Chondrocyte (in vitro differentiated cells): ENCODE results near the gene RO60. TPM values are rescaled to one million over a fixed set of nuclear protein-coding genes. Genes with fewer than 3 reads are reported as not detected.

Source experiments
- DNase-seq: peaks from one replicate; pipeline ENCODE4 v3.0.0; 2021; ENCODE audit warnings: mixed read lengths, low spot score
- H3K27ac Mint-ChIP-seq: one replicate; pipeline ENCODE4 v1.8.0; 2021; ENCODE audit warnings: mild to moderate bottlenecking, moderate library complexity, mixed read lengths; ENCODE audit not compliant: unreplicated experiment
- H3K27me3 Mint-ChIP-seq: 2 replicates; pipeline ENCODE4 v1.8.0; 2021; ENCODE audit warnings: low read depth, mixed read lengths
- H3K36me3 Mint-ChIP-seq: 2 replicates; pipeline ENCODE4 v1.8.0; 2021; ENCODE audit warnings: low read depth, mixed read lengths
- H3K4me1 Mint-ChIP-seq: 2 replicates; pipeline ENCODE4 v1.8.0; 2021; ENCODE audit warnings: low read depth, mild to moderate bottlenecking, mixed read lengths
- H3K4me3 Mint-ChIP-seq: one replicate; pipeline ENCODE4 v1.8.0; 2021; ENCODE audit warnings: mild to moderate bottlenecking, moderate library complexity, mixed read lengths; ENCODE audit not compliant: unreplicated experiment
- H3K9me3 Mint-ChIP-seq: 2 replicates; pipeline ENCODE4 v1.8.0; 2021; ENCODE audit warnings: low read depth, mixed read lengths
- long read RNA-seq: library from polyadenylated mRNA; stranded (forward); transcript quantifications from one replicate; pipeline ENCODE4 v2.0.0, GENCODE V29; 2021
- total RNA-seq: library from RNA; stranded (reverse); gene quantifications from 3 replicates; pipeline ENCODE4 v1.2.1, GENCODE V29; 2021
- TF ChIP-seq, protein P1 (sequence below): fragments of 200-600 bp; sonication (generic); IDR thresholded peaks from 2 replicates; pipeline ENCODE4 v1.5.0; 2021; ENCODE audit warnings: antibody characterized with exemption, mild to moderate bottlenecking, moderate library complexity

RO60 gene
- 89.7 to 98.7 TPM (median 91.4 TPM) in 3 replicates for total RNA-seq
- long read RNA-seq, full-length matches to known transcripts = 57 of 77 reads
- long read RNA-seq, partial matches to known transcripts = 1 of 77 reads
- long read RNA-seq, other reads (novel, unspliced or antisense) = 19 of 77 reads

DNA sequence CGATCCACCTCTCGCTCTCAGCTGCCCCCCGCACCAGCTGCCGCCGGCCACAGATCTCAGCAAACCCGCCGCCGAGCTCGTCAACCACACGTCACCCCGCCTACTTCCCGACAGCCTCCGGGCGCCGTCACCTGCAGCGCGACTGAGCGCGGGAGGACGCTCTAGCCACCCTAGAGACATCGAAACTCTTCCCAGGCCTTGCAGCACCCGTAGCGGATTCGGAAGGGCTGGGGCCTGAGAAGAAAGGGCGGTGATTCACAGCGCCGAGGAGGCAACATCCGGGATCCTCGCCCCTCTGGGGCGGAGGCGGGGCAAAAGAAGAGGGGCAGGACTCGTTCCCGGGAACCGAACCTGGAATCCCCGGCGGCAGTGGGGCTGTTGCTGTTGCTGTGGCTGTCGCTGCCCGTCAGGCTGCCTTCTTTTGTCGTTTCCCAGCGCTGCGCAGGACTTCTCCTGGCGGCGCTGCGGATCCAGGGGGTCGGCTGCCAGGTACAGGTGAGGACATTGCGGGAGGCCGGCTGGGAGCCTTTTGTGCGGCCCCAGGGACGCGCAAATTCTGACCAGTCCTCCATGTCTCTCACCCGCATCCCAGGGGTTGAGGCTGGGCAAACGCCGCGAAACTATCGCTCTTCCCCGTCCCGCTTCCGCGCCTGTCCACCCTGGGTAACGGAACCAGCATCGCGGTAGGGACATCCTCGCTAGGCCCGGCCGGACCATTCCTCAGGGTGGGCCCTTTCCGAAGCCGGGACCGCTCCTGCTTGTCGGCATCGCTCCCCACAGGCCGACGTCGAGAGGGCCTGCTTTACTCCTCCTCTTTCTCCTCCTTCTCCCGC lies at the start of gene RO60, which contains the start of gene UCHL5:
Gene RO60, plus strand, starts transcription at position 331 of the 833 bp plus-strand sequence. CDS start 9,443 bp downstream, outside the sequence.
Gene UCHL5, minus strand, starts transcription at position 79 of the 833 bp plus-strand sequence. CDS start 100 bp downstream, outside the sequence.
- peak; percentile 98 for DNase-seq
- Mint-ChIP-seq H3K27ac (peak within 1 kb of the TSS; percentile 99), H3K9me3 (no peaks in the 10 kb centered on the region), H3K4me1 (peaks cover 39% of the 10 kb centered on the region), H3K4me3 (peak within 1 kb of the TSS; percentile 93), H3K27me3 (no peaks in the 10 kb centered on the region), H3K36me3 (no peaks in the 10 kb centered on the region)
- TF ChIP-seq, protein P1, sequence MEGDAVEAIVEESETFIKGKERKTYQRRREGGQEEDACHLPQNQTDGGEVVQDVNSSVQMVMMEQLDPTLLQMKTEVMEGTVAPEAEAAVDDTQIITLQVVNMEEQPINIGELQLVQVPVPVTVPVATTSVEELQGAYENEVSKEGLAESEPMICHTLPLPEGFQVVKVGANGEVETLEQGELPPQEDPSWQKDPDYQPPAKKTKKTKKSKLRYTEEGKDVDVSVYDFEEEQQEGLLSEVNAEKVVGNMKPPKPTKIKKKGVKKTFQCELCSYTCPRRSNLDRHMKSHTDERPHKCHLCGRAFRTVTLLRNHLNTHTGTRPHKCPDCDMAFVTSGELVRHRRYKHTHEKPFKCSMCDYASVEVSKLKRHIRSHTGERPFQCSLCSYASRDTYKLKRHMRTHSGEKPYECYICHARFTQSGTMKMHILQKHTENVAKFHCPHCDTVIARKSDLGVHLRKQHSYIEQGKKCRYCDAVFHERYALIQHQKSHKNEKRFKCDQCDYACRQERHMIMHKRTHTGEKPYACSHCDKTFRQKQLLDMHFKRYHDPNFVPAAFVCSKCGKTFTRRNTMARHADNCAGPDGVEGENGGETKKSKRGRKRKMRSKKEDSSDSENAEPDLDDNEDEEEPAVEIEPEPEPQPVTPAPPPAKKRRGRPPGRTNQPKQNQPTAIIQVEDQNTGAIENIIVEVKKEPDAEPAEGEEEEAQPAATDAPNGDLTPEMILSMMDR = peak; percentile 18

DNA sequence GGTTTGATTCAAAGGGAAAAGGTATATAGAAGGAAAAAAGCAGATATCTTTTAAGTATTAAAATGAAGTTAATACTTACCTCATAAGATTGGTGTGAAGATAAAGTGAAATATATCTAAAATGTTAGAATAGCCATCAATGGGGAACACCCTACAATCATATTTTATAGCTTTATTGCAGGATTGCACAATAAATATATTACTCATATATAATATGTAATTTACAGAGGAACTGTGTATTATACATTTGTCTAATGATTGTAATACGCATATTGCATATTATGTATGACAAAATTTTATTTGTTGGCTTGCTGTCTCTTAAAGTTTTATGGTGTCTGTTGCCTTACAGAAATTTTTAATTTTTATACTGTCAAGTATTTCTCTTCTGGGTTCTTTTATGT lies 48.0 kb upstream of the RO60 start:
- Mint-ChIP-seq H3K27me3 (no peaks in the 10 kb centered on the region), H3K36me3 (no peaks in the 10 kb centered on the region), H3K4me3 (no peak overlapping the region), H3K27ac (no peak overlapping the region), H3K9me3 (peaks cover 1% of the 10 kb centered on the region), H3K4me1 (peaks cover 24% of the 10 kb centered on the region)
- no peak for DNase-seq
- TF ChIP-seq, protein P1 = no peak

DNA sequence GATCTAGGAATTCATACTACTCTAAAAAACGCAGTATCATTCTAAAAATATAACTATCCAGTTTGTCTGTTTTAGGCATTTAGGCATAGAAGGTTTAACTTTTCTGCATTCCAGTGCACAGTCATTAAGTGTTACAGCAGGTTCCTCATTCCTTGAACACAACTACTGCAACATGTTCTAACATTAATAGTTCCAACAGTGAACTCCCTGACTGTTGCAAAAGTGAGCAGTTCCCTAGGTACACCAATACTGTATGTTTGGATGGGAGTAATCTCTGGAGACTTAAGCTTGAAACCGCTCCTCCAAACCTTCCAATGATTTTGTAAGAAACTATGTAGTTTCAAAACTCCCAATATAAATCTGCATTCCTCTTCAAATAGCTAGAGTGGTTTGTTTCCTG lies 46.4 kb upstream of the RO60 start:
- H3K36me3 Mint-ChIP-seq = no peaks in the 10 kb centered on the region
- H3K27me3 Mint-ChIP-seq = no peaks in the 10 kb centered on the region

DNA sequence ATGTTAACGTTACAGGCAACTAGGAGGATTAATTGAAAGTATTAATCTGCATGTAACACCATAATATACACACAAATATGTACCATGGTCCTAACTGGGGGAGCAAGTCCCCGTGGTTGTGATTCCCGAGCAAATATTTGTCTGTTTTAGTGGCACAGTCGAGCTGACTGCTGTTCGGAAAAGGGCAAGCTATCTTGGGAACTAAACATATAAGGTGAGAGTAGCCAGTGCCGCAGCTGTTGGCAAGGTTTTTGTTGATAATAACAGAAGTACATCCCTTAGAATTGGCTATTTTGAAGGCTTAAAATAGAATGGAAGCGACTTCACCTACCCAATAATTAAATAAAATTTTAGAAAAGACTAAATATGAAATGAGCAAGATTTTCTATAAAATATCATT lies 45.7 kb upstream of the RO60 start:
- Mint-ChIP-seq H3K27me3 (no peaks in the 10 kb centered on the region), H3K27ac (no peak overlapping the region), H3K4me1 (peaks cover 24% of the 10 kb centered on the region), H3K9me3 (no peaks in the 10 kb centered on the region), H3K4me3 (no peak overlapping the region), H3K36me3 (no peaks in the 10 kb centered on the region)
- DNase-seq = no peak
- TF ChIP-seq, protein P1 = no peak

More for the DNA sequence above, 46.4 kb upstream of the RO60 start:
- Mint-ChIP-seq H3K4me3 (no peak overlapping the region), H3K27ac (peak overlapping the region; percentile 69), H3K4me1 (peaks cover 24% of the 10 kb centered on the region), H3K9me3 (no peaks in the 10 kb centered on the region)
- DNase-seq = no peak
- TF ChIP-seq, protein P1 = no peak

DNA sequence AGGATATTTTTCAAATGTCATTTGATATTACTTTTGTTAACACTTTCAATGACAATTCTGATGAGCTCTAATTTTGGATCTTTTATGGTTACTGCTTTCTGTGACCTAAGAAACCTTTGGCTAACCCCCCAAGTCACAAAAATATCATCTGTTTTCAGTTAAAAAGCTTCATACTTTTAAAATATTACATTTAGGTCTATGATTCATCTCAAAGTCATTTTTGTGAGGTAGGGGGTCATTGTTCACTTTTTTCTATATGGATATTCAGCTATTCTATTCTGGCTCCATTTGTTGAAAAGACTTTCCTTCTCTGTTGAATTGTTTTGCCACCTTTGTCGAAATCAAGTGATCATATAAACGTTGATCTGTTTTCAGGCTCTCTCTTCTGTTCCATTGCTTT lies 45.0 kb upstream of the RO60 start:
- Mint-ChIP-seq H3K27ac (peak overlapping the region; percentile 22), H3K36me3 (no peaks in the 10 kb centered on the region), H3K4me3 (no peak overlapping the region), H3K4me1 (peaks cover 28% of the 10 kb centered on the region), H3K9me3 (no peaks in the 10 kb centered on the region), H3K27me3 (no peaks in the 10 kb centered on the region)
- TF ChIP-seq, protein P1 = no peak
- no peak for DNase-seq
